Measurements from ENCODE around the gene SCRN1. TPM values are rescaled to one million over a fixed set of nuclear protein-coding genes. Genes with fewer than 3 reads are reported as not detected.

SCRN1 gene
- total RNA-seq, 3 donors from 2014 or later = 25.9 to 32.0 (median 31.5) TPM

DNA sequence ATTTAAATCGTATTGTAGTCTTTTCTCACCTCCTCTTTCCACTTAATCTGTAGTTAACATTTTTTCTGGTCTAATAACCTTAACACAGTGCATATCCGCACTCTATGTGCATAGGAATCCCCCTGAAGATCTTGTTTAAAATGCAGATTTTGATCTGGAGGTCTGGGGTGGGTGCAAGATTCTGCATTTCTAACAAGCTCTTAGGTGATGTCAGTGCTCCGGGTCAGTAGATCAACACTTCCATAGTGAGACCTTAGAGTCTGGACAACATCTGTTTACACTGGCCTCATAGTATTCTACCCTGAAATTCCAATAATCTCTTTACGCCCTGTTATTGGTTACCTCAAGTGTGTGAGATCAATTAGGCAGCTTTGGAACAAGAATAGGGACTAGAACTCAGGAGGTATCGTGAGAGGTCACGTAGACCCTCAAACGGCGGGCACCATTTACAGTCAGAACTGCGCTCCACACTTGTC, 38.2 kb upstream of the SCRN1 start:
- no peak for DNase-seq (ENCODE audit: low spot score in 2 of 2)
- H3K4me3 ChIP-seq = peak overlapping the region; percentile 79 to 96 (median 87)
- TF ChIP-seq, protein P1, sequence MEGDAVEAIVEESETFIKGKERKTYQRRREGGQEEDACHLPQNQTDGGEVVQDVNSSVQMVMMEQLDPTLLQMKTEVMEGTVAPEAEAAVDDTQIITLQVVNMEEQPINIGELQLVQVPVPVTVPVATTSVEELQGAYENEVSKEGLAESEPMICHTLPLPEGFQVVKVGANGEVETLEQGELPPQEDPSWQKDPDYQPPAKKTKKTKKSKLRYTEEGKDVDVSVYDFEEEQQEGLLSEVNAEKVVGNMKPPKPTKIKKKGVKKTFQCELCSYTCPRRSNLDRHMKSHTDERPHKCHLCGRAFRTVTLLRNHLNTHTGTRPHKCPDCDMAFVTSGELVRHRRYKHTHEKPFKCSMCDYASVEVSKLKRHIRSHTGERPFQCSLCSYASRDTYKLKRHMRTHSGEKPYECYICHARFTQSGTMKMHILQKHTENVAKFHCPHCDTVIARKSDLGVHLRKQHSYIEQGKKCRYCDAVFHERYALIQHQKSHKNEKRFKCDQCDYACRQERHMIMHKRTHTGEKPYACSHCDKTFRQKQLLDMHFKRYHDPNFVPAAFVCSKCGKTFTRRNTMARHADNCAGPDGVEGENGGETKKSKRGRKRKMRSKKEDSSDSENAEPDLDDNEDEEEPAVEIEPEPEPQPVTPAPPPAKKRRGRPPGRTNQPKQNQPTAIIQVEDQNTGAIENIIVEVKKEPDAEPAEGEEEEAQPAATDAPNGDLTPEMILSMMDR (IDR thresholded peaks at IDR 0.05) = no peak
- TF ChIP-seq POLR2A (IDR thresholded peaks at IDR 0.05) (no peak), POLR2AphosphoS5 (IDR thresholded peaks at IDR 0.05) (no peak)
- no peaks in the 10 kb centered on the region for H3K27me3 ChIP-seq
- H3K4me1 ChIP-seq = peaks cover 0 to 15% of the 10 kb centered on the region in 2 donors
- intact Hi-C loops (cut with DNase I; ENCODE audit: low total_unique reads) = no loop called here
- H3K36me3 ChIP-seq = no peaks in the 10 kb centered on the region
- no peaks in the 10 kb centered on the region for H3K9me3 ChIP-seq
- peak overlapping the region; percentile 92 to 96 for H3K27ac ChIP-seq

DNA sequence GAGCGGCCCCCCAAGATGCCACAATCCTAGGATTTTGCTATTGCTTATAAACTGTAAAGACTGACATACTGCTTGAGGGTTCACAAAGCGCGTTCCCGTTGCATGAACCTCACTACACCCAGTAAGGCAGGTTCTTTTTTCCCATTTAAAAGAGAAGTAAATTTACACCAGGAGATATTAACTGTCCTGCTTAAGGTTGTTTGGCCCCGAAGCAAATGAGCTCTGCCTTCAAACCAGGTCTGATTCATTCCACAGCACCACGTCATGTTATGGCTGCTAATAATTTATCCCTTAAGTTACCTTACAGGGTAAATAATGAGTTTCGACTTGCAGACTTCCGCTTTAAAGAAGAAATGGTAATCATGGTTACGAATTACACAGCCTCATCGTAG, 37.5 kb upstream of the SCRN1 start:
- Histone ChIP-seq H3K27me3 (no peaks in the 10 kb centered on the region), H3K9me3 (no peaks in the 10 kb centered on the region), H3K4me1 (peaks cover 0 to 15% of the 10 kb centered on the region in 2 donors), H3K36me3 (no peaks in the 10 kb centered on the region), H3K4me3 (peak overlapping the region; percentile 79 to 96 (median 87)), H3K27ac (peak overlapping the region; percentile 61 to 92)
- TF ChIP-seq, protein P1 (IDR thresholded peaks at IDR 0.05) = no peak
- TF ChIP-seq POLR2A (IDR thresholded peaks at IDR 0.05) (no peak), POLR2AphosphoS5 (IDR thresholded peaks at IDR 0.05) (no peak)
- intact Hi-C loops (cut with DNase I; ENCODE audit: low total_unique reads) = no loop called here
- peak in 1 of 2 donors; percentile 20 for DNase-seq (ENCODE audit: low spot score in 2 of 2)

DNA sequence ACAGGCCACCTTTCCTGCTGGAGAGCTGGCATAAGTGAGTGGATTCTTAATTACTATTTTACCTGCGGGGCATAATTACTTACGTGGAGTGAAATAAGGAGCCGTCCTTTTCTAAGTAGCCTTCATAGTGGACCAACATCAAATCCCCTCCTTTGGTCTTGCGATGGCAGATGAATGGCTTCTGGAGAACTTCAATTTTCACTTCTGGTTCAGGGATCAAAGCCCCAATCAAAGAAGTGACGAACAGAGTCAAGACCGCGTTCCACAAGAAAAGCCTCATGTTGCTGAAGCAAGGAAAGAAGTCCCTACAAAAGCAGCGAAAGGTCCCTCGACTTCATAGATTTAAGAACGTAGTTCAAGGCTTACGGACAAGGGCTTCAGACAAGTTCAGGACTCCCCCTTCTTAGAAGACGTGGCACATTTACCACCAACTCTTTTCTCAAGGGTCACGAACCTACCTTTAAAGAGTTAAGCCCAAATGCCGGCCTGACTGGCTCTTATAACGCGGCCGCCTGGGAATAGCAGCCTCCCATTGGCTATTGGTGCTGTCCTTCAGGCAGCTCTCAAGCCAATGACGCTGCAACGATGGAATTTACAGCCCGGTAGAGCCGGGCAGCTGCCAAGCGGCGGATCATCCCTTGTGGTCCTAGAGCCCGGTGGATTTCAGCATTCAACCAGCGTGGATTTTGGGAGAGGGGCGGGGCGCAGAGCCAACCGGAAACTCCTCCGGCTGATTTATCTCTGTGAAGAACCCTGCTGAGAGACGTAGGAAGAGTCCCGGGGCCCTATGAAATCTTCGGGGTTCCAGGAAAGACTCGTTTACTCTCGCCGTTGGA, 36.8 kb upstream of the SCRN1 start, which contains the start of gene FKBP14:
Gene FKBP14 (minus strand): TSS at position 474 of the 836 bp plus-strand sequence. CDS start 194 bp downstream, at position 280.
- intact Hi-C loops (cut with DNase I; ENCODE audit: low total_unique reads) = no loop called here
- peak within 1 kb of the TSS; percentile 79 to 96 (median 87) for H3K4me3 ChIP-seq
- TF ChIP-seq, protein P1 (IDR thresholded peaks at IDR 0.05) = no peak
- TF ChIP-seq POLR2A (IDR thresholded peaks at IDR 0.05) (no peak), POLR2AphosphoS5 (IDR thresholded peaks at IDR 0.05) (peak; percentile 57 to 60 (median 60))
- H3K4me1 ChIP-seq = peaks cover 0 to 15% of the 10 kb centered on the region in 2 donors
- H3K36me3 ChIP-seq = no peaks in the 10 kb centered on the region
- no peaks in the 10 kb centered on the region for H3K27me3 ChIP-seq
- peak within 1 kb of the TSS; percentile 92 to 96 for H3K27ac ChIP-seq
- H3K9me3 ChIP-seq = no peaks in the 10 kb centered on the region
- peak; percentile 94 to 97 for DNase-seq (ENCODE audit: low spot score in 2 of 2)

DNA sequence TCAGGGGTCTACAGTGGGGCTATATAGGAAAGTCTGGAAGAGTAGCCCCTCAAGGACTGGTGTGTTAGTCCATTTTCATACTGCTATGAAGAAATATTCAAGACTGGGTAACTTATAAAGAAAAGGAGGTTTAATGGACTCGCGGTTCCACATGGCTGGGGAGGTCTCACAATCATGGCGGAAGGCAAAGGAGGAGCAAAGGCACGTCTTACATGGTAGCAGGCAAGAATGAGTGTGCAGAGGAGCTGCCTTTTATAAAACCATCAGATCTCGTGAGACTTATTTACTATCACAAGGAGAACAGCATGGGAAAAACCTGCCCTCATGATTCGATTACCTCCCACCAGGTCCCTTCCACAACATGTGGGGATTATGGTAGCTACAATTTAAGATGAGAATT, 33.9 kb upstream of the SCRN1 start:
- Histone ChIP-seq H3K9me3 (no peaks in the 10 kb centered on the region), H3K36me3 (no peaks in the 10 kb centered on the region), H3K27ac (no peak overlapping the region), H3K4me1 (peaks cover 0 to 9% of the 10 kb centered on the region in 2 donors), H3K4me3 (no peak overlapping the region), H3K27me3 (no peaks in the 10 kb centered on the region)
- intact Hi-C loops (cut with DNase I; ENCODE audit: low total_unique reads) = no loop called here
- no peak for DNase-seq (ENCODE audit: low spot score in 2 of 2)
- TF ChIP-seq, protein P1 (IDR thresholded peaks at IDR 0.05) = no peak
- no peak for TF ChIP-seq POLR2A (IDR thresholded peaks at IDR 0.05)
- no peak for TF ChIP-seq POLR2AphosphoS5 (IDR thresholded peaks at IDR 0.05)

DNA sequence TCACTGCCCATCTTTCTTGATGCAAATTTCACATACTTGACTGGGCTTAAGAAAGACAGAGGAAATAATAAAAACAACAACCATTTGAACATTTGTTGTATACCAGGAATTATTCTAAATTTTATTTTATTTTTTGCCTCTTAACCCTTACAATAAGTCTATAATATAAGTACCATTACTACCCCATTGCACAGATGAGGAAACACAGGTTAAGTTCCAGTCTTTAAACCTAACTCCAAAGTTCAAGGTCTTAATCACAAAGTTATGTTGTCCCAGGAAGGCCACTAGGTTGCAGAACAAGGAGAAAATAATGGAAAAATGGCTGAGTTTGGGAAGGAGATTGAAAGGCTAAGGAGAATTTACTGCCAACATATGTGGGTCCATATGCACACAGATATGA, 33.4 kb upstream of the SCRN1 start:
- Histone ChIP-seq H3K9me3 (no peaks in the 10 kb centered on the region), H3K4me3 (no peak overlapping the region), H3K4me1 (peaks cover 0 to 9% of the 10 kb centered on the region in 2 donors), H3K27me3 (no peaks in the 10 kb centered on the region), H3K36me3 (no peaks in the 10 kb centered on the region), H3K27ac (no peak overlapping the region)
- DNase-seq (ENCODE audit: low spot score in 2 of 2) = no peak
- TF ChIP-seq POLR2A (IDR thresholded peaks at IDR 0.05) = no peak
- no peak for TF ChIP-seq POLR2AphosphoS5 (IDR thresholded peaks at IDR 0.05)
- TF ChIP-seq, protein P1 (IDR thresholded peaks at IDR 0.05) = no peak
- intact Hi-C loops (cut with DNase I; ENCODE audit: low total_unique reads) = no loop called here
